Choroid plexus epithelial cell (primary cell): ENCODE results near the gene CHST13.
A peak's percentile ranks its signal among the peaks of the same experiment; 100 is the strongest.

Source experiments
- DNase-seq: peaks from one replicate; pipeline ENCODE4 v3.0.0-alpha.2; 2010; ENCODE audit warnings: low read depth
- H3K4me3 ChIP-seq: 2 replicates; pipeline ENCODE4 v1.5.1; 2011; ENCODE audit warnings: low read depth, mild to moderate bottlenecking, control low read depth, low read length, moderate library complexity
- TF ChIP-seq, protein P1 (sequence below): conservative IDR thresholded peaks from 2 replicates; pipeline ENCODE4 v1.5.1; 2011; ENCODE audit warnings: low read depth, mild to moderate bottlenecking, control low read depth, inconsistent platforms, low read length, moderate library complexity

The CHST13 gene

DNA sequence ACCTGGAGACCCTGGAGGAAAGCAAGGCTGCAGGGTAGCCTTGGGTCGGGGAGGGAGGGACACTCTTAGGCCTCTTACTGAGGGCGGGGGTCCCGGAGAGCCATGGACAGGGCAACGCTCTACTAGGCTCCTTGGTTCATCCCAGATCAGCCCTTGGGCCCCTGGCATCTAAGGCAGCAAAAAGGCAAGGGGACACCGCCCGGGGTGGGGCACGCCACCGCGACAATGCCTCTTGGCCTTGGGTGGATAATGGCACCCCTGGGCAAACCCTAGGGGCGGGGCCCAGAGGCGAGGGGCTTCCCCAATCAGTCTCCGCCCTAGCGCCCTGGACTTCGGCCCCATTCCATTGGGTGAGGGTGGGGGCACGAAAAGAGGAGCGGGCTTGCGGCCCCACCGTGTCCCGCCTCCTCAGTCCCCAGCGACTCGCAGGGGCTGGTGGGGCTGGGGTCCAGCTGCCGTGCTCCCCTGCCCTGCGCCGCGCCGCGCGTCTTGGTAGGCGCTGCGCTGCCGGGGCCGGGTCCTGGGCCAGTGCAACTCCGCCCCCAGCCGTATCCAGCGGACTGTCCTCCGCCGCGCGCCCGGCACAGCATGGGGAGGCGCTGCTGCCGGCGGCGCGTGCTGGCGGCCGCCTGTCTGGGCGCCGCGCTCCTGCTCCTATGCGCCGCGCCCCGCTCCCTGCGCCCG lies at the start of gene CHST13:
TSS of gene CHST13 (plus strand) at position 411 of the 684 bp plus-strand sequence. CDS start at position 589, 178 bp downstream.
- peak within 1 kb of the TSS; percentile 26 for H3K4me3 ChIP-seq
- peak; percentile 36 for DNase-seq
- TF ChIP-seq, protein P1, sequence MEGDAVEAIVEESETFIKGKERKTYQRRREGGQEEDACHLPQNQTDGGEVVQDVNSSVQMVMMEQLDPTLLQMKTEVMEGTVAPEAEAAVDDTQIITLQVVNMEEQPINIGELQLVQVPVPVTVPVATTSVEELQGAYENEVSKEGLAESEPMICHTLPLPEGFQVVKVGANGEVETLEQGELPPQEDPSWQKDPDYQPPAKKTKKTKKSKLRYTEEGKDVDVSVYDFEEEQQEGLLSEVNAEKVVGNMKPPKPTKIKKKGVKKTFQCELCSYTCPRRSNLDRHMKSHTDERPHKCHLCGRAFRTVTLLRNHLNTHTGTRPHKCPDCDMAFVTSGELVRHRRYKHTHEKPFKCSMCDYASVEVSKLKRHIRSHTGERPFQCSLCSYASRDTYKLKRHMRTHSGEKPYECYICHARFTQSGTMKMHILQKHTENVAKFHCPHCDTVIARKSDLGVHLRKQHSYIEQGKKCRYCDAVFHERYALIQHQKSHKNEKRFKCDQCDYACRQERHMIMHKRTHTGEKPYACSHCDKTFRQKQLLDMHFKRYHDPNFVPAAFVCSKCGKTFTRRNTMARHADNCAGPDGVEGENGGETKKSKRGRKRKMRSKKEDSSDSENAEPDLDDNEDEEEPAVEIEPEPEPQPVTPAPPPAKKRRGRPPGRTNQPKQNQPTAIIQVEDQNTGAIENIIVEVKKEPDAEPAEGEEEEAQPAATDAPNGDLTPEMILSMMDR = no peak

DNA sequence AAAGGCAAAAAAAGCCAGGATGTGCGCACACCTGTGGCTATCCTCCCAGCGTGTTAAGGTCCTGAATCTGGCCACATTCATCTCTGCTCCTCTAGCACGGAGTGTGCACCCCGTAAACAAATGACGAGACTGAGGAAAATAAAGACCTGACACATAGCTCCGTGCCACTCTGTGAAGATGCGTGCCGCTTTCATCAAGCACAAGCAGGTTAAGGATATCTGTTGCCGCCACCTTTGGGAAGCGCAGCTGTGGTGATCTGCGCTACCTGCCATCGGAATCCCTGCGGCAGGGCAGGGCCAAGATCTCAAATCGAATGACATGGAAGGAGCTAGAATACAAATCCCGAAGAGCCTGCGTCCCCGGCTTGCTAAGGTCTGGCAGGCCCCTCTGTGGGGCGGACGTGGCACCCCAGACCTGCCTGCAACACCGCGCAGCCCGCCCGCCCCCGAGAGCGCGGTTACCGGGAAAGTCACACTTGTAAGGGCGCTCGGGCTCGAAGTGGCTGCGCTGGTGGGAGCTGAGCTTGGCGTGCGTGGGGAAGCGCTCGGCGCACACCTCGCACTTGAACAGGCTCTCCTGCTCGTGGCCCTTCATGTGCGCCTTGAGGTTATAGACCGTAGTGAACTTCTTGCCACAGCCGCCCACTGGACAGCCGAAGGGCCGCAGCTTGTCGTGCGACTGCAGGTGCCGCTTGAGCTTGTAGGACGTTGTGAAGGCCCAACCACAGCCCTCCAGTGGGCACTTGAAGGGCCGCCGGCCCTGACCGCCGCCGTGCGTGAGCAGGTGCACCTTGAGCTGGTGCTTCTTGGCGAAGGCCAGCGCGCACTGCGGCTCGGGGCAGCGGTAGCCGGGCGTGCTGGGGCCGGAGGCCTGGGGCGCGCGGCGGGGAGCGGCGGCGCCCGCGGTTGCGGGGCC lies 49.2 kb upstream of the CHST13 start:
- DNase-seq = peak; percentile 49
- TF ChIP-seq, protein P1 = no peak
- H3K4me3 ChIP-seq = peak overlapping the region; percentile 78

DNA sequence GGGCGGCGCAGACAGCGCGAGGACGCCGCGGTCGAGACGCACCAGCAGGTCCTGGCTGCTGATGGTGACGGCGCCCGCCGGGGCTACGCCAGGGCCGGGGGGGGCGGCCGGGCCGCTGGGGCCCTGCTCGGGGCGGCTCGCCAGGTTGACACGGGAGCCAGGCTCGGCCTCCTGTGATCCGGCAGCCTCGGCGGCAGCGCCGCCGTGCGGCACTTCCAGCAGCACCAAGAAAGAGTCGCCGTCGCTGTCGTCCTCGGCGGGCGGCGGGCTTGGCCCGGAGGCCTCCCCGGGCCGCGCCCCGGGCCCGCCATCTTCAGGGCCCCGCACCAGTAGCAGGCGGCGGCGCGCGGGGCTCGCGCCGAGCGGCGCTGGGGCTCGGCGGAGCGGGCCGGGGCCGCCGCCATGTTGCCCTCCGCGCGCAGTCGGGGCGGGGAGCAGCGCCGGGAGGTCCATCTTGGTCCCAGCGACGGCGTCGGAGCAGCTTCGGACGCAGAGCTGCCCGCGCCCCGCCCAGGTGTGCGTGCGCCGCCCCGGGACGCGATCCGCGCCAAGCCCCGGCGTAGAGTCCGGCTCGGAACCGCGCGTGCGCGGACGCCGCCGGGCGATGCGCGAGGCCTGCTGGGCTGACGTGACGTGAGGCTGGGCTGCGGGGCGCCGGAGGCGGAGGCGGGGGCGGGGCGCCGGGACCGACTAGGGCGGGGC lies 48.4 kb upstream of the CHST13 start, which contains the start of gene ZXDC:
TSS of gene ZXDC (minus strand) at position 479 of the 702 bp plus-strand sequence. CDS start at position 453, 26 bp downstream.
- TF ChIP-seq, protein P1 = peak; percentile 42
- peak within 1 kb of the TSS; percentile 78 for H3K4me3 ChIP-seq
- DNase-seq = peak; percentile 96

GRCh38 chr3:126476166-126477060 lies 47.5 kb upstream of the CHST13 start:
- TF ChIP-seq, protein P1 = no peak
- peak; percentile 54 for DNase-seq

GRCh38 chr3:126477061-126477380 lies 46.9 kb upstream of the CHST13 start:
- no peak for DNase-seq
- H3K4me3 ChIP-seq = no peak overlapping the region
- TF ChIP-seq, protein P1 = no peak

More at GRCh38 chr3:126476166-126477060, 47.5 kb upstream of the CHST13 start:
- H3K4me3 ChIP-seq = peak overlapping the region; percentile 62
